AG04449 (cell line): ENCODE data around the gene SLC5A11.

Experiments used
- CTCF ChIA-PET: fragments of 350-600 bp; formaldehyde crosslinking; extraction: SDS; loops from one replicate; lab custom pipeline; 2021; ENCODE audit warnings: antibody characterized with exemption; lab: Yijun Ruan, JAX
- POLR2A ChIA-PET: fragments of 400-600, 350-600 bp; formaldehyde crosslinking; extraction: SDS; loops from one replicate; lab custom pipeline; 2020; ENCODE audit warnings: antibody characterized with exemption, inconsistent platforms; lab: Yijun Ruan, JAX
- DNase-seq: peaks from one replicate; pipeline ENCODE4 v3.0.0-alpha.2; 2010; ENCODE audit warnings: low read depth, low spot score
- H3K4me3 ChIP-seq: 2 replicates; pipeline ENCODE4 v1.5.1; 2011; ENCODE audit warnings: low read depth, mild to moderate bottlenecking, control low read depth, low read length
- CTCF ChIP-seq: IDR thresholded peaks from one replicate; pipeline ENCODE4 v1.5.1; 2011; ENCODE audit warnings: mild to moderate bottlenecking, moderate library complexity, low read length, control low read depth, inconsistent platforms; ENCODE audit not compliant: insufficient read depth; ENCODE audit errors: missing control alignments

The SLC5A11 gene

GRCh38 chr16:24953306-24953705 is 107.5 kb downstream of the SLC5A11 start:
- H3K4me3 ChIP-seq, result no peak overlapping the region
- CTCF ChIA-PET, result interaction anchor here (1.1 kb wide), 1 partner anchor 414 kb away, joined by 3 read pairs; the partner anchor contains the start of gene RBBP6
- no peak for DNase-seq
- TF ChIP-seq CTCF, result no peak
- POLR2A ChIA-PET, result no interaction called here

- DNase-seq, result no peak
These were observed 108.0 kb downstream of the SLC5A11 start for GRCh38 chr16:24953721-24954120.

GRCh38 chr16:24954137-24954536 is 108.4 kb downstream of the SLC5A11 start:
- POLR2A ChIA-PET, result no interaction called here
- H3K4me3 ChIP-seq, result no peak overlapping the region
- CTCF ChIA-PET, result interaction anchor here (0.7 to 1.1 kb wide), 2 partner anchors 48 to 415 kb away, joined by 3 read pairs; partner anchors contain the start of gene RBBP6
- no peak for DNase-seq
- no peak for TF ChIP-seq CTCF

More at GRCh38 chr16:24953721-24954120, 108.0 kb downstream of the SLC5A11 start:
- no peak for TF ChIP-seq CTCF
- ChIA-PET CTCF (interaction anchor here (1.1 kb wide), 1 partner anchor 415 kb away, joined by 3 read pairs; the partner anchor contains the start of gene RBBP6), POLR2A (no interaction called here)
- H3K4me3 ChIP-seq, result no peak overlapping the region

- no peak for TF ChIP-seq CTCF
- no peak overlapping the region for H3K4me3 ChIP-seq
- ChIA-PET CTCF (no interaction called here), POLR2A (no interaction called here)
- DNase-seq, result no peak
These were observed 110.4 kb downstream of the SLC5A11 start for GRCh38 chr16:24955975-24956731.

- no peak overlapping the region for H3K4me3 ChIP-seq
- POLR2A ChIA-PET, result no interaction called here
- CTCF ChIA-PET, result no interaction called here
- no peak for DNase-seq
- no peak for TF ChIP-seq CTCF
These were observed 112.1 kb downstream of the SLC5A11 start for GRCh38 chr16:24957887-24958286.
